Ishikawa (cell line): Measurements from ENCODE around the gene ALX1.

Experiments used
- CEBPB ChIP-seq: IDR thresholded peaks from 2 replicates; pipeline ENCODE4 v1.6.1; 2012
- CREB1 ChIP-seq: IDR thresholded peaks from 2 replicates; pipeline ENCODE4 v1.6.1; 2012; ENCODE audit warnings: low read depth
- EGR1 ChIP-seq: IDR thresholded peaks from 2 replicates; pipeline ENCODE4 v1.6.1; 2012
- EP300 ChIP-seq: IDR thresholded peaks from 2 replicates; pipeline ENCODE4 v1.6.1; 2012; ENCODE audit warnings: borderline replicate concordance
- FOXM1 ChIP-seq: IDR thresholded peaks from 2 replicates; pipeline ENCODE4 v1.6.1; 2012; ENCODE audit warnings: low read depth, borderline replicate concordance
- NFIC ChIP-seq: IDR thresholded peaks from 2 replicates; pipeline ENCODE4 v1.6.1; 2012
- RAD21 ChIP-seq: IDR thresholded peaks from 2 replicates; pipeline ENCODE4 v1.6.1; 2012; ENCODE audit warnings: low read depth
- TAF1 ChIP-seq: IDR thresholded peaks from 2 replicates; pipeline ENCODE4 v1.6.1; 2012; ENCODE audit warnings: low read depth, mild to moderate bottlenecking
- TCF12 ChIP-seq: IDR thresholded peaks from 2 replicates; pipeline ENCODE4 v1.6.1; 2012; ENCODE audit warnings: low read depth
- TEAD4 ChIP-seq: IDR thresholded peaks from 2 replicates; pipeline ENCODE4 v1.6.1; 2012
- YY1 ChIP-seq: IDR thresholded peaks from 2 replicates; pipeline ENCODE4 v1.6.1; 2012; ENCODE audit warnings: low read depth
- ZBTB7A ChIP-seq: IDR thresholded peaks from 2 replicates; pipeline ENCODE4 v1.6.1; 2012; ENCODE audit warnings: low read depth
- TF ChIP-seq, protein P1 (sequence below): IDR thresholded peaks from 2 replicates; pipeline ENCODE4 v1.6.1; 2012; ENCODE audit warnings: low read depth, mild to moderate bottlenecking
- TF ChIP-seq, protein P2 (sequence below): IDR thresholded peaks from 2 replicates; pipeline ENCODE4 v1.6.1; 2012
- TF ChIP-seq, protein P3 (sequence below): IDR thresholded peaks from 2 replicates; pipeline ENCODE4 v1.6.1; 2012

The ALX1 gene

GRCh38 chr12:85275374-85275773, 4.6 kb upstream of the ALX1 start:
- TF ChIP-seq, protein P1, sequence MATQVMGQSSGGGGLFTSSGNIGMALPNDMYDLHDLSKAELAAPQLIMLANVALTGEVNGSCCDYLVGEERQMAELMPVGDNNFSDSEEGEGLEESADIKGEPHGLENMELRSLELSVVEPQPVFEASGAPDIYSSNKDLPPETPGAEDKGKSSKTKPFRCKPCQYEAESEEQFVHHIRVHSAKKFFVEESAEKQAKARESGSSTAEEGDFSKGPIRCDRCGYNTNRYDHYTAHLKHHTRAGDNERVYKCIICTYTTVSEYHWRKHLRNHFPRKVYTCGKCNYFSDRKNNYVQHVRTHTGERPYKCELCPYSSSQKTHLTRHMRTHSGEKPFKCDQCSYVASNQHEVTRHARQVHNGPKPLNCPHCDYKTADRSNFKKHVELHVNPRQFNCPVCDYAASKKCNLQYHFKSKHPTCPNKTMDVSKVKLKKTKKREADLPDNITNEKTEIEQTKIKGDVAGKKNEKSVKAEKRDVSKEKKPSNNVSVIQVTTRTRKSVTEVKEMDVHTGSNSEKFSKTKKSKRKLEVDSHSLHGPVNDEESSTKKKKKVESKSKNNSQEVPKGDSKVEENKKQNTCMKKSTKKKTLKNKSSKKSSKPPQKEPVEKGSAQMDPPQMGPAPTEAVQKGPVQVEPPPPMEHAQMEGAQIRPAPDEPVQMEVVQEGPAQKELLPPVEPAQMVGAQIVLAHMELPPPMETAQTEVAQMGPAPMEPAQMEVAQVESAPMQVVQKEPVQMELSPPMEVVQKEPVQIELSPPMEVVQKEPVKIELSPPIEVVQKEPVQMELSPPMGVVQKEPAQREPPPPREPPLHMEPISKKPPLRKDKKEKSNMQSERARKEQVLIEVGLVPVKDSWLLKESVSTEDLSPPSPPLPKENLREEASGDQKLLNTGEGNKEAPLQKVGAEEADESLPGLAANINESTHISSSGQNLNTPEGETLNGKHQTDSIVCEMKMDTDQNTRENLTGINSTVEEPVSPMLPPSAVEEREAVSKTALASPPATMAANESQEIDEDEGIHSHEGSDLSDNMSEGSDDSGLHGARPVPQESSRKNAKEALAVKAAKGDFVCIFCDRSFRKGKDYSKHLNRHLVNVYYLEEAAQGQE: no peak
- TF ChIP-seq FOXM1: no peak
- TF ChIP-seq EGR1: no peak
- no peak for TF ChIP-seq NFIC
- no peak for TF ChIP-seq RAD21
- TF ChIP-seq, protein P2, sequence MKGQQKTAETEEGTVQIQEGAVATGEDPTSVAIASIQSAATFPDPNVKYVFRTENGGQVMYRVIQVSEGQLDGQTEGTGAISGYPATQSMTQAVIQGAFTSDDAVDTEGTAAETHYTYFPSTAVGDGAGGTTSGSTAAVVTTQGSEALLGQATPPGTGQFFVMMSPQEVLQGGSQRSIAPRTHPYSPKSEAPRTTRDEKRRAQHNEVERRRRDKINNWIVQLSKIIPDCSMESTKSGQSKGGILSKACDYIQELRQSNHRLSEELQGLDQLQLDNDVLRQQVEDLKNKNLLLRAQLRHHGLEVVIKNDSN: no peak
- TF ChIP-seq, protein P3, sequence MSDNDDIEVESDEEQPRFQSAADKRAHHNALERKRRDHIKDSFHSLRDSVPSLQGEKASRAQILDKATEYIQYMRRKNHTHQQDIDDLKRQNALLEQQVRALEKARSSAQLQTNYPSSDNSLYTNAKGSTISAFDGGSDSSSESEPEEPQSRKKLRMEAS: no peak

DNA sequence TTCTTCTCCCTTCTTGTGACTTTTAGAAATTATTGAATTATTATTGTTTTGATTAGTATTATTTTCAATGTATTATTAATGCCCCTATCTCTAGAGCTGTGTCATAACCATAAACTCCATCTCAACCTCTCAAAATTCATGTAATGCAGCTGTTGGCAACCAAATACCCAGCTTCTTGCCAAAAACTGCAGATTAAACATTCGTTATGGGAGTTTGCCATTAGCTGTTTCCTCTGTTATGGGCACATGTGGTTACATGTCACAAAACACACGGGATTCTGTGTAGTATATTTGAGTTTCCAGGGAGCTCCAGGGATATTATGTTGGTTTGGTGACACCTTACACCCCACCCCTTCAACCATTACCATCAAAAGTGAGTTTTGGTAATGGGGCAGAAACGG, 2.8 kb upstream of the ALX1 start:
- TF ChIP-seq, protein P3: no peak
- no peak for TF ChIP-seq EGR1

GRCh38 chr12:85277900-85278597, 2.0 kb upstream of the ALX1 start:
- TF ChIP-seq RAD21 (no peak), CREB1 (no peak), FOXM1 (no peak), CEBPB (no peak), EGR1 (no peak), TEAD4 (no peak)
- TF ChIP-seq, protein P1: no peak
- TF ChIP-seq, protein P2: no peak

DNA sequence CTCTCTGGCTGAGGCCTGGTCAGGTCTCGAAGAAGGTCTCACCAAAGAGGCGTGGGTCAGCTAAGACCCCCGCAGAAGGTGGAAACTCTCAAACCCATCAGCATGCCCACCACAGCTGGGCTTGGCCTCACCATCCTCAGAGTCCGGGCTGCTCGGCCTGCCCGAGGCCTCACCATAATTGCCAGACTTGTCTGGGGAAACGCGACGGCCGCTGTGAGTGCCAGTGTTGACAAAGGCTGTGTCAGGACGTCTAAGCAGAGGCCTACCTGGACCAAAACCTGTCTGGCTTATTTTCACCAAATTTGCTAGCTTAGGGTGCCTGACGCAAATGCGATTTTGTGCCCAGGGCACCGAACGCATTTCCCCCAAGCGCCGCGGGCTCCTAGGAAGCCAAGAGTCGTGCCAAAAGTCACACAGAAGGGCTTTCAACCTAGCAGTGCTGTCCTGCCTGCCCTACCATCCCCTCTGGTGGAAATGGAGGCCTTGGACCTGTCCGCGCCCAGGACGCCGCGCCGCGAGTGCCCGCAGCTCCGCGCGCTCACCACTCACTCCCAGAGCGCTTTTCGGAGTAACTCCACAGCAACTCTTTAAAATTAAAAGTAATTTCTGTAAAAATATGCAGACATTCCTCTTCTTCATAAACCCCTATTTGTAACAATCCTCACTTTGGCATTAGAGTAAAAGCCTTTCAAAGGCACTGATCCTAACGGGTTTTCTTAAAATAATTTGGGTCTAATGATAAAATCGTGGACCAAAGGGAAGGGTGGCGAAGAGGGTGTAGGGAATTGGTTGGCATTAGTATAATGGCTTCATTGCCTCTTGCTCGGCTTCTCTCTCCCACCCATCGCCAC, 1.2 kb upstream of the ALX1 start:
- TF ChIP-seq CREB1 (no peak), EGR1 (no peak), CEBPB (no peak), ZBTB7A (no peak), TEAD4 (no peak), NFIC (no peak), FOXM1 (no peak), RAD21 (no peak), EP300 (no peak), YY1 (no peak), TAF1 (no peak), TCF12 (no peak)
- TF ChIP-seq, protein P2: no peak

DNA sequence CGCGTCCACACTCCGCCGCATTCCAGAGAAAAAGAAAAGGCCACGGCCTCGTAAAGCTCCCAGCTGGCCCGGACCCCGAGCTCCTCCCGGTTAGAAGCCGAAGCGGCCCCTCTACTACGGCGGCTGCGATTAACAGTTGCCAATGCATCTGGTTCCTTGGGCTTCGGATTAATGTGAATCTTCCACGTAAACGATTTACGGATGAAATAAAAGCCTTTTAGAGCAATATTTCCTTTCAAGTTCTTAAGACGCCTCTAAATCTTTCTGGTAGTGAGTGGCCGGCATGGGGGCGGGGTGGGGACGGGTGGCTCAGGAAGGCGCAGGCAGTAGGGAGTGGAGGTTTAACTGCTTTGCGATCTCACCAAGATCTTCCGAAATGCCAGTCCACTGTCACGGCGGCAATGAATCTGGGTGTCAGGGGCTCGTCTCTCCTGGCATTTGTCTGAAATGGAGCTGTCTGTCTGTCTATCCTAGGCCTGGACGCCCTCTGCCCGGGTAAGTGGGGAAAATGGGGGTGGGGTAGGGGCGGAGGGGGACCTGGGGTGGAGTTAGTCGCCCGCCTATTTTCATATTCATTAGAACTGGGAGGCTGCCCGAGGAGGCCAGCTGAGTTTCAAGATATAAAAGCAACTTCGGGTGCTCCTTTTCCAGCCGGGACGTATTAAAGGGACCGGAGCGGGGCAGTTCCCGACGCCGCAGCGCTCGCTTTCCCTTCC, 413 bp upstream of the ALX1 start:
- TF ChIP-seq, protein P2: no peak
- TF ChIP-seq TEAD4 (no peak), ZBTB7A (no peak)
